ENCODE results near the gene ARHGAP28.

The ARHGAP28 gene

GRCh38 chr18:6940451-6940850 is 210.9 kb downstream of the ARHGAP28 start:
- DNase-seq = no peak

- no peak for DNase-seq
These were observed 212.5 kb downstream of the ARHGAP28 start for GRCh38 chr18:6941996-6942395.

- DNase-seq = no peak
These were observed 213.2 kb downstream of the ARHGAP28 start for GRCh38 chr18:6942742-6943141.

GRCh38 chr18:6943143-6943542 is 213.6 kb downstream of the ARHGAP28 start:
- DNase-seq = no peak

GRCh38 chr18:6947338-6948030 is 218.0 kb downstream of the ARHGAP28 start:
- no peak for DNase-seq

GRCh38 chr18:6948281-6949055 is 219.0 kb downstream of the ARHGAP28 start:
- no peak for DNase-seq

- DNase-seq = no peak
These were observed 220.5 kb downstream of the ARHGAP28 start for GRCh38 chr18:6949800-6950586.

- DNase-seq = no peak
These were observed 221.1 kb downstream of the ARHGAP28 start for GRCh38 chr18:6950641-6951040.

- DNase-seq = no peak
These were observed 222.0 kb downstream of the ARHGAP28 start for GRCh38 chr18:6951336-6952090.

- no peak for DNase-seq
These were observed 225.0 kb downstream of the ARHGAP28 start for GRCh38 chr18:6954501-6954900.

GRCh38 chr18:6955304-6955703 is 225.8 kb downstream of the ARHGAP28 start:
- no peak for DNase-seq

GRCh38 chr18:6956495-6956894 is 227.0 kb downstream of the ARHGAP28 start:
- no peak for DNase-seq

GRCh38 chr18:6956999-6957398 is 227.5 kb downstream of the ARHGAP28 start:
- no peak for DNase-seq

GRCh38 chr18:6959110-6959509 is 229.6 kb downstream of the ARHGAP28 start:
- DNase-seq = no peak

- DNase-seq = no peak
These were observed 230.6 kb downstream of the ARHGAP28 start for GRCh38 chr18:6960124-6960523.

GRCh38 chr18:6960656-6961055 is 231.1 kb downstream of the ARHGAP28 start:
- DNase-seq = no peak

GRCh38 chr18:6961331-6961730 is 231.8 kb downstream of the ARHGAP28 start:
- no peak for DNase-seq

GRCh38 chr18:6962571-6963451 is 233.3 kb downstream of the ARHGAP28 start:
- DNase-seq = no peak

- no peak for DNase-seq
These were observed 234.1 kb downstream of the ARHGAP28 start for GRCh38 chr18:6963452-6964097.
